ENCODE data around the gene TSNAX.
"Not testable (repeated sequence)": the region's sequence is repeated elsewhere in the genome, so short reads cannot be mapped to it uniquely, and the experiment has no call there.

Gene TSNAX

GRCh38 chr1:231591466-231591865 is 63.0 kb downstream of the TSNAX start:
- Histone ChIP-seq H3K9me3 (ENCODE audit: control insufficient read depth in 1 of 2, low read length in 2 of 2) (no peaks in the 10 kb centered on the region), H3K36me3 (ENCODE audit: control insufficient read depth in 1 of 2, insufficient read depth in 2 of 2, low read length in 2 of 2) (no peaks in the 10 kb centered on the region), H3K27ac (ENCODE audit: low read length) (no peak overlapping the region), H3K4me3 (ENCODE audit: low read depth in 1 of 2, low read length in 2 of 2) (no peak overlapping the region), H3K27me3 (ENCODE audit: low read depth, low read length) (no peaks in the 10 kb centered on the region), H3K4me1 (ENCODE audit: control insufficient read depth in 1 of 2, insufficient read depth in 2 of 2, low read length in 2 of 2) (no peaks in the 10 kb centered on the region)

DNA sequence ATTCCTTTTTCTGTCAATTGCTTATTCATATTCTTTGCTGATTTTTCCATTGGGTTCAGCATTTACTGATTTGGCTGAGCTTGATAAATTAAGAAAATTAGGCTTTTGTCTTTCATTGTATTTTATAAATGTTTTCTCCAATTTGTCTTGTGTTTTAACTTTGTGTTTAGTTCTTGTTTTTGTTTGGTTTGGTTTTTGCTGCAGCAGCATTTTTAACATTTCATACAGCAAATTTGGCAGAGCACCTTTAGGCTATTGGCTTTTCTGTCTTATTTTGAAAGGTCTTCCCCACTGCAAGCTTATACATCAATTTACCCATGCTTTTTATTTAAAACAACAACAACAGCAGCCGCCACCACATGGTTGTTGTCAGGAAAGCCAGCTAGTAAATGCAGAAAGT is 64.3 kb downstream of the TSNAX start:
- no peaks in the 10 kb centered on the region for H3K27me3 ChIP-seq (ENCODE audit: low read depth, low read length)
- no peak overlapping the region for H3K4me3 ChIP-seq (ENCODE audit: low read depth in 1 of 2, low read length in 2 of 2)
- no peaks in the 10 kb centered on the region for H3K9me3 ChIP-seq (ENCODE audit: control insufficient read depth in 1 of 2, low read length in 2 of 2)
- no peaks in the 10 kb centered on the region for H3K4me1 ChIP-seq (ENCODE audit: control insufficient read depth in 1 of 2, insufficient read depth in 2 of 2, low read length in 2 of 2)
- H3K27ac ChIP-seq (ENCODE audit: low read length): no peak overlapping the region
- H3K36me3 ChIP-seq (ENCODE audit: control insufficient read depth in 1 of 2, insufficient read depth in 2 of 2, low read length in 2 of 2): no peaks in the 10 kb centered on the region

DNA sequence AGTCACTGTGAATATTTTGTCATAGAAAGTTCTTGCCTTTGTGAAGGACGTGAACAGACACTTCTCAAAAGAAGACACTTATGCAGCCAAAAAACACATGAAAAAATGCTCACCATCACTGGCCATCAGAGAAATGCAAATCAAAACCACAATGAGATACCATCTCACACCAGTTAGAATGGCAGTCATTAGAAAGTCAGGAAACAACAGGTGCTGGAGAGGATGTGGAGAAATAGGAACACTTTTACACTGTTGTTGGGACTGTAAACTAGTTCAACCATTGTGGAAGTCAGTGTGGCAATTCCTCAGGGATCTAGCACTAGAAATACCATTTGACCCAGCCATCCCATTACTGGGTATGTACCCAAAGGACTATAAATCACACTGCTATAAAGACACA is 64.8 kb downstream of the TSNAX start:
- H3K4me3 ChIP-seq (ENCODE audit: low read depth in 1 of 2, low read length in 2 of 2); H3K36me3 ChIP-seq (ENCODE audit: control insufficient read depth in 1 of 2, insufficient read depth in 2 of 2, low read length in 2 of 2); H3K27me3 ChIP-seq (ENCODE audit: low read depth, low read length); H3K27ac ChIP-seq (ENCODE audit: low read length); H3K9me3 ChIP-seq (ENCODE audit: control insufficient read depth in 1 of 2, low read length in 2 of 2); H3K4me1 ChIP-seq (ENCODE audit: control insufficient read depth in 1 of 2, insufficient read depth in 2 of 2, low read length in 2 of 2): not testable (repeated sequence)

DNA sequence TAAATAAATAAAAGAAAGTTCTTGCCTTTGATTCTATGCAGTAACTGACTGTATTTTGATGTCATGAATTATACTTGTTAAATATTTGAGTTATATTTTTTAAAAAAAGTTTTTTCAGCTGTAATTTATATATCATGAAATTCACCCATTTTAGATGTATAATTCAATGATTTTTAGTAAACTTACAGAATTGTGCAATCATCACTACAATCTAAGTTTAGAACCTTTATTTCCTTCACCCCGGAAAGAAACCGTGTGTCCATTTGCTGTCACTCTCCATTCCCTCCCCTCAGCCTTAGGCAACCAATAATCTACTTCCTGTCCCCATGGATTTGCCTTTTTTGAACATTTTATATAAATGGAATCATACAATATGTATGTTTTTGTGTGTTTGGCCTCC is 65.7 kb downstream of the TSNAX start:
- Histone ChIP-seq H3K9me3 (ENCODE audit: control insufficient read depth in 1 of 2, low read length in 2 of 2) (no peaks in the 10 kb centered on the region), H3K4me3 (ENCODE audit: low read depth in 1 of 2, low read length in 2 of 2) (no peak overlapping the region), H3K27ac (ENCODE audit: low read length) (no peak overlapping the region), H3K4me1 (ENCODE audit: control insufficient read depth in 1 of 2, insufficient read depth in 2 of 2, low read length in 2 of 2) (no peaks in the 10 kb centered on the region), H3K27me3 (ENCODE audit: low read depth, low read length) (no peaks in the 10 kb centered on the region), H3K36me3 (ENCODE audit: control insufficient read depth in 1 of 2, insufficient read depth in 2 of 2, low read length in 2 of 2) (no peaks in the 10 kb centered on the region)

DNA sequence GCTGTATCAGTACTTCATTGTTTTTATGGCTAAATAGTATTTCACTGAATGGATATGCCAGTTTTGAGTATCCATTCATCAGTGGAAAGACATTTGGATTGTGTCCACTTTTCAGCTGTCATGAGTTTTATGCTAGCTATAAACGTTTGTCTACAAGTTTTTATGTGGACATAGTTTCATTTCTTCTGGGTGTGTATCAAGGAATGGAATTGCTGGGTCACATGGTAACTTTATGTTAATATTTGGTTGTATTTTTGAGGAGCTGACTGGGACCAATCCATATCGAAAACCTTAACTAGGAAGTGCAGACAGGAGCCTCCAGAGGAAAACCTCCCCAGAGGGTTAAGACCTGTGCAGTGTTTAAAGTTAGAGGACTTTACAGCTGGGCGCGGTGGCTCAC is 66.3 kb downstream of the TSNAX start:
- Histone ChIP-seq H3K27me3 (ENCODE audit: low read depth, low read length) (no peaks in the 10 kb centered on the region), H3K4me1 (ENCODE audit: control insufficient read depth in 1 of 2, insufficient read depth in 2 of 2, low read length in 2 of 2) (no peaks in the 10 kb centered on the region), H3K27ac (ENCODE audit: low read length) (no peak overlapping the region), H3K36me3 (ENCODE audit: control insufficient read depth in 1 of 2, insufficient read depth in 2 of 2, low read length in 2 of 2) (no peaks in the 10 kb centered on the region), H3K9me3 (ENCODE audit: control insufficient read depth in 1 of 2, low read length in 2 of 2) (no peaks in the 10 kb centered on the region), H3K4me3 (ENCODE audit: low read depth in 1 of 2, low read length in 2 of 2) (no peak overlapping the region)

GRCh38 chr1:231596337-231596791 is 67.9 kb downstream of the TSNAX start:
- Histone ChIP-seq H3K36me3 (ENCODE audit: control insufficient read depth in 1 of 2, insufficient read depth in 2 of 2, low read length in 2 of 2) (no peaks in the 10 kb centered on the region), H3K9me3 (ENCODE audit: control insufficient read depth in 1 of 2, low read length in 2 of 2) (no peaks in the 10 kb centered on the region), H3K4me1 (ENCODE audit: control insufficient read depth in 1 of 2, insufficient read depth in 2 of 2, low read length in 2 of 2) (peaks cover 8 to 9% of the 10 kb centered on the region in 2 donors), H3K4me3 (ENCODE audit: low read depth in 1 of 2, low read length in 2 of 2) (no peak overlapping the region), H3K27me3 (ENCODE audit: low read depth, low read length) (no peaks in the 10 kb centered on the region), H3K27ac (ENCODE audit: low read length) (no peak overlapping the region)

GRCh38 chr1:231597971-231598370 is 69.5 kb downstream of the TSNAX start:
- no peak overlapping the region for H3K4me3 ChIP-seq (ENCODE audit: low read depth in 1 of 2, low read length in 2 of 2)
- no peaks in the 10 kb centered on the region for H3K36me3 ChIP-seq (ENCODE audit: control insufficient read depth in 1 of 2, insufficient read depth in 2 of 2, low read length in 2 of 2)
- no peaks in the 10 kb centered on the region for H3K9me3 ChIP-seq (ENCODE audit: control insufficient read depth in 1 of 2, low read length in 2 of 2)
- H3K4me1 ChIP-seq (ENCODE audit: control insufficient read depth in 1 of 2, insufficient read depth in 2 of 2, low read length in 2 of 2): peaks cover 9 to 20% of the 10 kb centered on the region in 2 donors
- H3K27me3 ChIP-seq (ENCODE audit: low read depth, low read length): no peaks in the 10 kb centered on the region
- no peak overlapping the region for H3K27ac ChIP-seq (ENCODE audit: low read length)

- H3K27ac ChIP-seq (ENCODE audit: low read length): peak overlapping the region; percentile 5
Measured at GRCh38 chr1:231600458-231600976, 72.0 kb downstream of the TSNAX start.

GRCh38 chr1:231601824-231602672 is 73.6 kb downstream of the TSNAX start:
- H3K27ac ChIP-seq (ENCODE audit: low read length): no peak overlapping the region
- H3K27me3 ChIP-seq (ENCODE audit: low read depth, low read length): no peaks in the 10 kb centered on the region
- H3K9me3 ChIP-seq (ENCODE audit: control insufficient read depth in 1 of 2, low read length in 2 of 2): no peaks in the 10 kb centered on the region
- no peak overlapping the region for H3K4me3 ChIP-seq (ENCODE audit: low read depth in 1 of 2, low read length in 2 of 2)
- H3K36me3 ChIP-seq (ENCODE audit: control insufficient read depth in 1 of 2, insufficient read depth in 2 of 2, low read length in 2 of 2): no peaks in the 10 kb centered on the region
- peaks cover 9 to 20% of the 10 kb centered on the region in 2 donors for H3K4me1 ChIP-seq (ENCODE audit: control insufficient read depth in 1 of 2, insufficient read depth in 2 of 2, low read length in 2 of 2)

More at GRCh38 chr1:231600458-231600976, 72.0 kb downstream of the TSNAX start:
- H3K9me3 ChIP-seq (ENCODE audit: control insufficient read depth in 1 of 2, low read length in 2 of 2): no peaks in the 10 kb centered on the region
- no peaks in the 10 kb centered on the region for H3K27me3 ChIP-seq (ENCODE audit: low read depth, low read length)
- H3K4me1 ChIP-seq (ENCODE audit: control insufficient read depth in 1 of 2, insufficient read depth in 2 of 2, low read length in 2 of 2): peaks cover 9 to 20% of the 10 kb centered on the region in 2 donors
- no peak overlapping the region for H3K4me3 ChIP-seq (ENCODE audit: low read depth in 1 of 2, low read length in 2 of 2)
- H3K36me3 ChIP-seq (ENCODE audit: control insufficient read depth in 1 of 2, insufficient read depth in 2 of 2, low read length in 2 of 2): no peaks in the 10 kb centered on the region

GRCh38 chr1:231602673-231602984 is 74.2 kb downstream of the TSNAX start:
- Histone ChIP-seq H3K4me3 (ENCODE audit: low read depth in 1 of 2, low read length in 2 of 2) (no peak overlapping the region), H3K36me3 (ENCODE audit: control insufficient read depth in 1 of 2, insufficient read depth in 2 of 2, low read length in 2 of 2) (no peaks in the 10 kb centered on the region), H3K9me3 (ENCODE audit: control insufficient read depth in 1 of 2, low read length in 2 of 2) (no peaks in the 10 kb centered on the region), H3K27ac (ENCODE audit: low read length) (no peak overlapping the region), H3K4me1 (ENCODE audit: control insufficient read depth in 1 of 2, insufficient read depth in 2 of 2, low read length in 2 of 2) (peaks cover 9 to 20% of the 10 kb centered on the region in 2 donors), H3K27me3 (ENCODE audit: low read depth, low read length) (no peaks in the 10 kb centered on the region)

- no peaks in the 10 kb centered on the region for H3K27me3 ChIP-seq (ENCODE audit: low read depth, low read length)
- no peaks in the 10 kb centered on the region for H3K9me3 ChIP-seq (ENCODE audit: control insufficient read depth in 1 of 2, low read length in 2 of 2)
- peak overlapping the region; percentile 47 for H3K27ac ChIP-seq (ENCODE audit: low read length)
- peak overlapping the region; percentile 52 to 93 for H3K4me3 ChIP-seq (ENCODE audit: low read depth in 1 of 2, low read length in 2 of 2)
- peaks cover 9 to 20% of the 10 kb centered on the region in 2 donors for H3K4me1 ChIP-seq (ENCODE audit: control insufficient read depth in 1 of 2, insufficient read depth in 2 of 2, low read length in 2 of 2)
- H3K36me3 ChIP-seq (ENCODE audit: control insufficient read depth in 1 of 2, insufficient read depth in 2 of 2, low read length in 2 of 2): no peaks in the 10 kb centered on the region
Measured at GRCh38 chr1:231603598-231604275, 75.3 kb downstream of the TSNAX start.

All from muscle layer of duodenum (tissue), 2 donors.